ENCODE data around the gene ELOVL3. TPM values are rescaled to one million over a fixed set of nuclear protein-coding genes. Genes with fewer than 3 reads are reported as not detected.
"Not testable (repeated sequence)": the region's sequence is repeated elsewhere in the genome, so short reads cannot be mapped to it uniquely, and the experiment has no call there.

The ELOVL3 gene
- total RNA-seq, 1 donor from 2014 or later: 0.48 TPM

- Mint-ChIP-seq H3K27me3 (ENCODE audit: low read depth, unreplicated experiment) (peaks cover 6% of the 10 kb centered on the region), H3K4me3 (ENCODE audit: unreplicated experiment) (no peak overlapping the region), H3K27ac (ENCODE audit: unreplicated experiment) (no peak overlapping the region), H3K9me3 (ENCODE audit: unreplicated experiment) (no peaks in the 10 kb centered on the region), H3K4me1 (ENCODE audit: low read depth, unreplicated experiment) (no peaks in the 10 kb centered on the region), H3K36me3 (ENCODE audit: low read depth, unreplicated experiment) (no peaks in the 10 kb centered on the region)
- Histone ChIP-seq H3K27me3 (ENCODE audit: insufficient read depth, low read length) (peaks cover 5% of the 10 kb centered on the region), H3K4me1 (ENCODE audit: insufficient read depth, low read length) (no peaks in the 10 kb centered on the region), H3K4me2 (ENCODE audit: low read length) (no peak overlapping the region), H4K20me1 (ENCODE audit: insufficient read depth, low read length) (no peaks in the 10 kb centered on the region), H3K79me2 (ENCODE audit: insufficient read depth, low read length) (no peaks in the 10 kb centered on the region), H3K9ac (ENCODE audit: low read length) (no peak overlapping the region), H3K9me3 (ENCODE audit: insufficient read depth, low read depth, low read length) (no peaks in the 10 kb centered on the region), H2AFZ (ENCODE audit: low read depth, low read length) (no peak overlapping the region), H3K27ac (ENCODE audit: low read depth, low read length) (no peak overlapping the region), H3K36me3 (ENCODE audit: insufficient read depth, low read length) (no peaks in the 10 kb centered on the region), H3K4me3 (ENCODE audit: insufficient read depth, low read depth, low read length) (no peak overlapping the region)
- FAIRE-seq: no peak
- TF ChIP-seq EZH2 (IDR thresholded peaks at IDR 0.05; ENCODE audit: insufficient read depth, low read length): no peak
- TF ChIP-seq, protein P1, sequence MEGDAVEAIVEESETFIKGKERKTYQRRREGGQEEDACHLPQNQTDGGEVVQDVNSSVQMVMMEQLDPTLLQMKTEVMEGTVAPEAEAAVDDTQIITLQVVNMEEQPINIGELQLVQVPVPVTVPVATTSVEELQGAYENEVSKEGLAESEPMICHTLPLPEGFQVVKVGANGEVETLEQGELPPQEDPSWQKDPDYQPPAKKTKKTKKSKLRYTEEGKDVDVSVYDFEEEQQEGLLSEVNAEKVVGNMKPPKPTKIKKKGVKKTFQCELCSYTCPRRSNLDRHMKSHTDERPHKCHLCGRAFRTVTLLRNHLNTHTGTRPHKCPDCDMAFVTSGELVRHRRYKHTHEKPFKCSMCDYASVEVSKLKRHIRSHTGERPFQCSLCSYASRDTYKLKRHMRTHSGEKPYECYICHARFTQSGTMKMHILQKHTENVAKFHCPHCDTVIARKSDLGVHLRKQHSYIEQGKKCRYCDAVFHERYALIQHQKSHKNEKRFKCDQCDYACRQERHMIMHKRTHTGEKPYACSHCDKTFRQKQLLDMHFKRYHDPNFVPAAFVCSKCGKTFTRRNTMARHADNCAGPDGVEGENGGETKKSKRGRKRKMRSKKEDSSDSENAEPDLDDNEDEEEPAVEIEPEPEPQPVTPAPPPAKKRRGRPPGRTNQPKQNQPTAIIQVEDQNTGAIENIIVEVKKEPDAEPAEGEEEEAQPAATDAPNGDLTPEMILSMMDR (IDR thresholded peaks at IDR 0.05; ENCODE audit: insufficient read depth, low read depth, low read length): no peak
- no peak for DNase-seq (ENCODE audit: low read depth)
These were observed 14.3 kb upstream of the ELOVL3 start for GRCh38 chr10:102211615-102212299.

- H4K20me1 ChIP-seq (ENCODE audit: insufficient read depth, low read length): not testable (repeated sequence)
These were observed 12.5 kb upstream of the ELOVL3 start for GRCh38 chr10:102213599-102213998.

DNA sequence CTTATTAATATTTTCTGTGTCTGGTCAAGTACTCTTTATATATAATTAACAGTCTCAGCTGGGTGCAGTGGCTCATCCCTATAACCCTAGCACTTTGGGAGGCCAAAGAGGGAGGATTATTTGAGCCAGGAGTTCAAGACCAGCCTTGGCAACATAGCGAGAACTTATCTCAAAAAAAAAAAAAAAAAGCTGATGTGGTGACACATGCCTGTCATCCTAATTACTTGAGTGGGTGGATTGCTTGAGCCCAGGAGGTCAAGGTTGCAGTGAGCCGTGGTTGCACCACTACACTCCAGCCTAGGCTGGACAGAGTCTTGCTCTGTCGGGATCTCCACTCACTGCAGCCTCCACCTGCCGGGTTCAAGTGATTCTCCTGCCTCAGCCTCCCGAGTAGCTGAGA lies 6.7 kb upstream of the ELOVL3 start:
- peaks cover 15% of the 10 kb centered on the region for H3K27me3 Mint-ChIP-seq (ENCODE audit: low read depth, unreplicated experiment)
- Histone ChIP-seq H3K4me1 (ENCODE audit: insufficient read depth, low read length) (no peaks in the 10 kb centered on the region), H3K36me3 (ENCODE audit: insufficient read depth, low read length) (no peaks in the 10 kb centered on the region), H3K9me3 (ENCODE audit: insufficient read depth, low read depth, low read length) (no peaks in the 10 kb centered on the region), H2AFZ (ENCODE audit: low read depth, low read length) (no peak overlapping the region), H3K4me2 (ENCODE audit: low read length) (no peak overlapping the region), H3K27ac (ENCODE audit: low read depth, low read length) (no peak overlapping the region), H3K4me3 (ENCODE audit: insufficient read depth, low read depth, low read length) (no peak overlapping the region), H4K20me1 (ENCODE audit: insufficient read depth, low read length) (no peaks in the 10 kb centered on the region), H3K27me3 (ENCODE audit: insufficient read depth, low read length) (peaks cover 23% of the 10 kb centered on the region), H3K9ac (ENCODE audit: low read length) (no peak overlapping the region), H3K79me2 (ENCODE audit: insufficient read depth, low read length) (no peaks in the 10 kb centered on the region)
- no peaks in the 10 kb centered on the region for H3K9me3 Mint-ChIP-seq (ENCODE audit: unreplicated experiment)
- H3K4me3 Mint-ChIP-seq (ENCODE audit: unreplicated experiment): no peak overlapping the region
- no peak overlapping the region for H3K27ac Mint-ChIP-seq (ENCODE audit: unreplicated experiment)
- H3K36me3 Mint-ChIP-seq (ENCODE audit: low read depth, unreplicated experiment): no peaks in the 10 kb centered on the region
- FAIRE-seq (no peak), DNase-seq (ENCODE audit: low read depth) (no peak)
- TF ChIP-seq EZH2 (IDR thresholded peaks at IDR 0.05; ENCODE audit: insufficient read depth, low read length): no peak
- TF ChIP-seq, protein P1 (IDR thresholded peaks at IDR 0.05; ENCODE audit: insufficient read depth, low read depth, low read length): no peak
- no peaks in the 10 kb centered on the region for H3K4me1 Mint-ChIP-seq (ENCODE audit: low read depth, unreplicated experiment)

More at GRCh38 chr10:102213599-102213998, 12.5 kb upstream of the ELOVL3 start:
- not testable (repeated sequence) for H3K4me1 ChIP-seq (ENCODE audit: insufficient read depth, low read length); H3K27me3 ChIP-seq (ENCODE audit: insufficient read depth, low read length); H3K9me3 Mint-ChIP-seq (ENCODE audit: unreplicated experiment); H3K36me3 Mint-ChIP-seq (ENCODE audit: low read depth, unreplicated experiment); H3K27me3 Mint-ChIP-seq (ENCODE audit: low read depth, unreplicated experiment); H3K27ac ChIP-seq (ENCODE audit: low read depth, low read length); H3K9ac ChIP-seq (ENCODE audit: low read length); H2AFZ ChIP-seq (ENCODE audit: low read depth, low read length); H3K27ac Mint-ChIP-seq (ENCODE audit: unreplicated experiment); FAIRE-seq; DNase-seq (ENCODE audit: low read depth); H3K4me3 Mint-ChIP-seq (ENCODE audit: unreplicated experiment); H3K4me3 ChIP-seq (ENCODE audit: insufficient read depth, low read depth, low read length); H3K9me3 ChIP-seq (ENCODE audit: insufficient read depth, low read depth, low read length); H3K79me2 ChIP-seq (ENCODE audit: insufficient read depth, low read length); H3K36me3 ChIP-seq (ENCODE audit: insufficient read depth, low read length); H3K4me1 Mint-ChIP-seq (ENCODE audit: low read depth, unreplicated experiment); H3K4me2 ChIP-seq (ENCODE audit: low read length)

All from astrocyte (in vitro differentiated cells and primary cell).